HepG2 (cell line): ENCODE data around the gene MALRD1. TPM values are rescaled to one million over a fixed set of nuclear protein-coding genes. Genes with fewer than 3 reads are reported as not detected.

ENCODE experiments used
- ATAC-seq: fragments of 200-7000 bp; cut with Tn5 transposase; 3 replicates; pipeline ENCODE4 v1.9.1; 2020; ENCODE audit warnings: mild to moderate bottlenecking, moderate library complexity
- BruUV-seq: library from RNA; stranded (reverse); fragments of 400-500 nt; replicated peaks from 2 replicates; lab custom pipeline; 2021; lab: Mats Ljungman, UMichigan
- CTCF ChIA-PET: fragments of 300-600 bp; formaldehyde crosslinking; extraction: SDS; loops from one replicate; lab custom pipeline; 2021; ENCODE audit warnings: low total read pairs, inconsistent platforms, low intra/inter-chr PET ratio; lab: Yijun Ruan, JAX
- POLR2A ChIA-PET: fragments of 350-600 bp; sonication (Branson Sonifier 250); formaldehyde crosslinking; loops from one replicate; lab custom pipeline; 2020; ENCODE audit warnings: antibody characterized with exemption, inconsistent platforms; lab: Yijun Ruan, JAX
- DNase-seq: peaks from one replicate; pipeline ENCODE4 v3.0.0-alpha.2; 2015; ENCODE audit warnings: low spot score
- FAIRE-seq: peaks from 3 replicates; lab custom pipeline; 2011; peaks lifted over from hg19 to GRCh38; lab: Jason Lieb, UNC
- H2AFZ ChIP-seq: one replicate; pipeline ENCODE4 v1.6.1; 2011; ENCODE audit warnings: low read length, inconsistent platforms
- H3K27ac ChIP-seq: fragments of 300-600 bp; 3 replicates; pipeline ENCODE4 v1.8.0; 2011; ENCODE audit warnings: mixed run types, mild to moderate bottlenecking, mixed read lengths, low read length, inconsistent platforms; ENCODE audit not compliant: insufficient read depth; ENCODE audit errors: extremely low read length
- H3K27me3 ChIP-seq, 2 experiments: fragments of 200-600 bp in 1 of 2; 2 replicates in 1 of 2; 3 replicates in 1 of 2; pipeline versions ENCODE4 v1.6.0 to v1.8.0; 2011; ENCODE audit warnings: low read length in 2 of 2, mild to moderate bottlenecking in 2 of 2, moderate library complexity in 2 of 2, inconsistent platforms in 1 of 2; ENCODE audit not compliant: insufficient read depth in 2 of 2, control insufficient read depth in 1 of 2
- H3K36me3 ChIP-seq, 2 experiments: fragments of 200-600 bp in 1 of 2; replicated peaks in 1 of 2; 2 replicates in 1 of 2; 3 replicates in 1 of 2; pipeline versions ENCODE4 v1.5.1 to v1.8.0; 2011; ENCODE audit warnings: low read length in 2 of 2, inconsistent platforms in 1 of 2; ENCODE audit not compliant: insufficient read depth in 2 of 2, control insufficient read depth in 1 of 2
- H3K4me1 ChIP-seq: 2 replicates; pipeline ENCODE4 v1.5.1; 2012; ENCODE audit warnings: low read length, inconsistent platforms; ENCODE audit not compliant: insufficient read depth
- H3K4me2 ChIP-seq: 2 replicates; pipeline ENCODE4 v1.6.0; 2011; ENCODE audit warnings: low read depth, low read length, inconsistent platforms
- H3K4me3 ChIP-seq, 3 experiments: fragments of 200-600 bp in 1 of 3; sonication (generic), shearing (Covaris generic) in 1 of 3; replicated peaks in 1 of 3; 2 replicates each; pipeline ENCODE4 v1.5.1; 2011 to 2016; ENCODE audit warnings: low read length in 3 of 3, inconsistent platforms in 2 of 3, low read depth in 2 of 3, mild to moderate bottlenecking in 2 of 3, control low read depth in 1 of 3, mixed read lengths in 1 of 3; ENCODE audit not compliant: insufficient read depth in 1 of 3
- H3K79me2 ChIP-seq: one replicate; pipeline ENCODE4 v1.6.1; 2011; ENCODE audit warnings: low read length, inconsistent platforms; ENCODE audit not compliant: insufficient read depth
- H3K9ac ChIP-seq: 2 replicates; pipeline ENCODE4 v1.6.0; 2011; ENCODE audit warnings: mild to moderate bottlenecking, low read depth, low read length, inconsistent platforms; ENCODE audit not compliant: insufficient read depth
- H3K9me3 ChIP-seq: 2 replicates; pipeline ENCODE4 v1.5.1; 2012; ENCODE audit warnings: mild to moderate bottlenecking, low read length
- H4K20me1 ChIP-seq: 2 replicates; pipeline ENCODE4 v1.6.0; 2011; ENCODE audit warnings: inconsistent platforms, mild to moderate bottlenecking, low read length, moderate library complexity; ENCODE audit not compliant: insufficient read depth
- BCL3 ChIP-seq: sonication (generic); formaldehyde crosslinking; IDR thresholded peaks from 2 replicates; pipeline ENCODE4 v1.5.1; 2020; ENCODE audit warnings: mild to moderate bottlenecking, missing genetic modification reagents, moderate library complexity
- BCL6 ChIP-seq: IDR thresholded peaks from 2 replicates; pipeline ENCODE4 v1.6.1; 2016; ENCODE audit warnings: missing genetic modification reagents, missing compliant biosample characterization
- BRF2 ChIP-seq: sonication (generic); formaldehyde crosslinking; IDR thresholded peaks from 2 replicates; pipeline ENCODE4 v1.8.1; 2022; ENCODE audit warnings: mild to moderate bottlenecking, missing genetic modification reagents
- HMGA1 ChIP-seq: sonication (generic); formaldehyde crosslinking; conservative IDR thresholded peaks from 2 replicates; pipeline ENCODE4 v1.4.0; 2020; ENCODE audit warnings: missing genetic modification reagents
- IKZF4 ChIP-seq: sonication (generic); formaldehyde crosslinking; IDR thresholded peaks from 2 replicates; pipeline ENCODE4 v1.5.1; 2020; ENCODE audit warnings: borderline replicate concordance, mild to moderate bottlenecking, low read depth, missing genetic modification reagents; ENCODE audit errors: not compliant biosample characterization
- MEF2D ChIP-seq: sonication (generic); formaldehyde crosslinking; IDR thresholded peaks from 2 replicates; pipeline ENCODE4 v1.5.1; 2020; ENCODE audit warnings: mild to moderate bottlenecking, missing genetic modification reagents
- MYPOP ChIP-seq: sonication (generic); formaldehyde crosslinking; IDR thresholded peaks from 2 replicates; pipeline ENCODE4 v1.8.1; 2023; ENCODE audit warnings: mild to moderate bottlenecking, moderate library complexity, missing genetic modification reagents
- PHF8 ChIP-seq: sonication (generic); formaldehyde crosslinking; IDR thresholded peaks from 2 replicates; pipeline ENCODE4 v1.5.0; 2020; ENCODE audit warnings: missing genetic modification reagents
- RXRB ChIP-seq: IDR thresholded peaks from 2 replicates; pipeline ENCODE4 v1.6.1; 2016; ENCODE audit warnings: borderline replicate concordance, missing genetic modification reagents, missing compliant biosample characterization
- THRA ChIP-seq: sonication (generic); formaldehyde crosslinking; IDR thresholded peaks from 2 replicates; pipeline ENCODE4 v1.4.0; 2020; ENCODE audit warnings: missing genetic modification reagents, borderline replicate concordance
- ZBTB39 ChIP-seq: sonication (generic); formaldehyde crosslinking; IDR thresholded peaks from 2 replicates; pipeline ENCODE4 v1.5.0; 2020; ENCODE audit warnings: missing genetic modification reagents
- ZNF335 ChIP-seq: sonication (generic); formaldehyde crosslinking; IDR thresholded peaks from 2 replicates; pipeline ENCODE4 v1.4.0; 2020; ENCODE audit warnings: missing genetic modification reagents
- ZNF589 ChIP-seq: sonication (generic); formaldehyde crosslinking; conservative IDR thresholded peaks from 2 replicates; pipeline ENCODE4 v1.8.0; 2022; ENCODE audit warnings: mild to moderate bottlenecking, moderate library complexity, missing genetic modification reagents
- ZNF724P ChIP-seq: sonication (generic); formaldehyde crosslinking; IDR thresholded peaks from 2 replicates; pipeline ENCODE4 v1.8.0; 2022; ENCODE audit warnings: missing genetic modification reagents, borderline replicate concordance
- ZZZ3 ChIP-seq: sonication (generic); formaldehyde crosslinking; IDR thresholded peaks from 2 replicates; pipeline ENCODE4 v1.4.0; 2020; ENCODE audit warnings: missing genetic modification reagents, mild to moderate bottlenecking, borderline replicate concordance
- WGBS: methylation state at CpG from one replicate; pipeline ENCODE4 v1.1.6; 2017; ENCODE audit warnings: low lambda C conversion rate; 5-methylcytosine and 5-hydroxymethylcytosine counted together
- in situ Hi-C: cut with HindIII; loops from 2 replicates; pipeline ENCODE4 v1.10.0; 2017; ENCODE audit warnings: low pct_unique_long_range_greater_than_20kb; ENCODE audit not compliant: extremely low pct_ligation_motif_present
- intact Hi-C: fragments of 100-400 bp; cut with micrococcal nuclease; formaldehyde crosslinking; loops from one replicate; pipeline ENCODE4 v1.10.0; 2022; ENCODE audit not compliant: unreplicated experiment
- polyA plus RNA-seq, 8 experiments: library from polyadenylated mRNA; depleted of rRNA in 3 of 8; stranded (reverse) in 7 of 8; unstranded in 1 of 8; fragments of >200 nt; fragmentation: Illumina TruSeq in 4 of 8; extraction: Trizol in 4 of 8; gene quantifications; 2 replicates each; pipeline versions ENCODE4 v1.2.1 to v1.2.3, GENCODE V29; 2011 to 2016; ENCODE audit warnings: low read depth in 4 of 8, missing spikeins in 1 of 8, mixed read lengths in 1 of 8; ENCODE audit not compliant: insufficient read depth in 1 of 8
- total RNA-seq, 5 experiments: library from RNA; depleted of rRNA; stranded (reverse); fragments of >200 nt; fragmentation: Illumina TruSeq; extraction: Trizol; gene quantifications; 2 replicates each; pipeline ENCODE4 v1.2.3, GENCODE V29; 2016; ENCODE audit warnings: low read depth in 1 of 5

MALRD1 gene
- total and polyA plus RNA-seq, 2 of the 13 experiments (the other 11 are each of a cell fraction or from before 2014, with no cell fraction given): 5.7 to 15.4 TPM

GRCh38 chr10:19385846-19386450 lies 337.3 kb downstream of the MALRD1 start:
- ATAC-seq (peak; percentile 92), FAIRE-seq (no peak), DNase-seq (peak; percentile 69)
- Histone ChIP-seq H4K20me1 (no peaks in the 10 kb centered on the region), H3K27me3 (no peaks in the 10 kb centered on the region), H2AFZ (no peak overlapping the region), H3K27ac (peak overlapping the region; percentile 36), H3K79me2 (no peaks in the 10 kb centered on the region), H3K9ac (no peak overlapping the region), H3K36me3 (peaks cover 0 to 2% of the 10 kb centered on the region in 2 experiments; a peak in 2 of 5 replicates), H3K9me3 (peaks cover 18% of the 10 kb centered on the region; the same call in 1 of the 2 replicates), H3K4me3 (no peak overlapping the region), H3K4me2 (0 out of 2 replicates have a peak overlapping the region, but pooled peaks have one; percentile 5), H3K4me1 (peaks cover 16% of the 10 kb centered on the region)
- in situ Hi-C loops: no loop called here
- 11% methylated on average over 3 of the region's 3 CpGs for WGBS
- CTCF ChIA-PET: no interaction called here
- BruUV-seq: no TSS peak
- POLR2A ChIA-PET: no interaction called here
- intact Hi-C loops: no loop called here
- TF ChIP-seq HMGA1 (CRISPR knock-in tag): no peak
- no peak for TF ChIP-seq THRA (CRISPR knock-in tag)
- no peak for TF ChIP-seq ZNF335
- no peak for TF ChIP-seq ZBTB39
- no peak for TF ChIP-seq PHF8
- TF ChIP-seq MEF2D (CRISPR knock-in tag): no peak
- no peak for TF ChIP-seq BRF2 (CRISPR knock-in tag)
- no peak for TF ChIP-seq ZZZ3 (CRISPR knock-in tag)
- TF ChIP-seq RXRB (CRISPR knock-in tag): no peak
- TF ChIP-seq IKZF4 (CRISPR knock-in tag): no peak
- no peak for TF ChIP-seq ZNF589
- no peak for TF ChIP-seq BCL3 (CRISPR knock-in tag)
- TF ChIP-seq MYPOP: no peak
- no peak for TF ChIP-seq ZNF724P (CRISPR knock-in tag)
- TF ChIP-seq BCL6 (CRISPR knock-in tag): 0 out of 2 replicates have a peak, but pooled peaks have one; percentile 13
